SJSA1 (cell line): ENCODE data around the gene DEPDC7. TPM values are rescaled to one million over a fixed set of nuclear protein-coding genes. Genes with fewer than 3 reads are reported as not detected.
"Not testable (repeated sequence)": the region's sequence is repeated elsewhere in the genome, so short reads cannot be mapped to it uniquely, and the experiment has no call there.

Experiments
- DNase-seq, 2 experiments: peaks; one replicate each; pipeline ENCODE4 v3.0.0-alpha.2; 2015 to 2020; ENCODE audit warnings: low spot score in 2 of 2, low read depth in 1 of 2
- H3K27ac ChIP-seq: fragments of 250-450 bp; sonication (Bioruptor Pico); 2 replicates; pipeline ENCODE4 v1.5.1; 2020; ENCODE audit warnings: mild to moderate bottlenecking, moderate library complexity
- H3K27me3 ChIP-seq: fragments of 250-450 bp; sonication (Bioruptor Pico); replicated peaks from 2 replicates; pipeline ENCODE4 v1.5.1; 2020; ENCODE audit warnings: mild to moderate bottlenecking, moderate library complexity
- H3K36me3 ChIP-seq: fragments of 250-450 bp; sonication (Bioruptor Pico); 2 replicates; pipeline ENCODE4 v1.5.1; 2020; ENCODE audit warnings: mild to moderate bottlenecking
- H3K4me1 ChIP-seq: fragments of 250-450 bp; sonication (Bioruptor Pico); replicated peaks from 2 replicates; pipeline ENCODE4 v1.6.1; 2021; ENCODE audit warnings: mild to moderate bottlenecking
- H3K4me3 ChIP-seq: fragments of 250-450 bp; sonication (Bioruptor Pico); 2 replicates; pipeline ENCODE4 v1.5.1; 2020; ENCODE audit warnings: mild to moderate bottlenecking
- H3K9me3 ChIP-seq: fragments of 250-450 bp; sonication (Bioruptor Pico); replicated peaks from 2 replicates; pipeline ENCODE4 v1.5.1; 2020; ENCODE audit warnings: mild to moderate bottlenecking
- total RNA-seq: library from RNA; depleted of rRNA; stranded (reverse); fragments of >200 nt; shearing (Covaris generic); gene quantifications from 2 replicates; pipeline ENCODE4 v1.2.3, GENCODE V29; 2014; rRNA removed

The DEPDC7 gene
- 15.0 and 22.5 TPM in 2 replicates for total RNA-seq

DNA sequence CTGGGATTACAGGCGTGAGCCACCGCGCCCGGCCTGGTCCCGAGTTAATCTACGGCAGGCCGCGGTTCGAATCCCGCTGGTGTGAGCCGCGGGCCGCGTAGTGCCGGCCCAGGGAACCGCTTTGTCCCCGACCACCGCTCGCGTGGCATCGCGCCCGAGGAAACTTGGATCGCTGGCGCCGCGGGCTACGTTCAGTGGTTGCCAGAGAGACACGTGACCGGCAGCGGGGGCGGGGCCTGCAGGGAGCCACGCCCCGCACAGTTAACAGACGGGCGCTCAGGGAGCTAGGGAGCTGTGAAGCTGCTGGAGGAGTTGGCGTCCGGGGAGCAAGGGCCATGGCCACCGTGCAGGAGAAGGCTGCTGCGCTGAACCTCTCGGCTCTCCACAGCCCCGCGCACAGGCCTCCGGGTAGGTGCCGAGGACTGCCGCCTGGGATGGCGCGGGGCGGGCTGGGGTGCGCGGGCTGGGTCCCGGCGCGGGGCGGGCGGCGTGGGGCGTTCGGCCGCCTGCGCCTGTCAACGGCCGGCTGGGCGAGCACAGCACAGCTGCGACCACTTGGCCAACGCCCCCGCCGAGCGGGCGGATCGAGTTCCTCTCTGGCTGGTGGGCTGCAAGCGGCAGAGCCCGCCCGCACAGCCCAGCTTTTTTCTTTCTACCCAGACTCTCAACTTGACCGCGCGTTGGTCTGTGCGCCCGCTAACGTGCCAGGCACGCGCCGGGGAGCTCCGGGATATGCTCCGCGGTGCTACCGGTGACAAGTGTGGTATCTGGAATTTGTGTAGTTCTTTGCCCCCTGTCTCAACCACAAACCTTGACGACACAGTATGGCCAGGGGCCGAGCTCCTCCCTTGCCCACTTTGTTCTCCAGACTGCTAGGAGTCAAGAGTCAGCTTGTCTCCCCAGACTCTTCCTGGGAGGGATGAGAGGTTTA, at the start of gene DEPDC7:
TSS of gene DEPDC7 (plus strand) at position 258 of the 931 bp plus-strand sequence. CDS start at position 336, 78 bp downstream.
- peaks cover 4% of the 10 kb centered on the region; the same call in 1 of the 2 replicates for H3K36me3 ChIP-seq
- H3K4me1 ChIP-seq: peaks cover 24% of the 10 kb centered on the region
- no peaks in the 10 kb centered on the region for H3K9me3 ChIP-seq
- DNase-seq: peak; percentile 88 to 94
- peak within 1 kb of the TSS; percentile 47 for H3K27ac ChIP-seq
- peak within 1 kb of the TSS; percentile 75 for H3K4me3 ChIP-seq
- no peaks in the 10 kb centered on the region for H3K27me3 ChIP-seq

DNA sequence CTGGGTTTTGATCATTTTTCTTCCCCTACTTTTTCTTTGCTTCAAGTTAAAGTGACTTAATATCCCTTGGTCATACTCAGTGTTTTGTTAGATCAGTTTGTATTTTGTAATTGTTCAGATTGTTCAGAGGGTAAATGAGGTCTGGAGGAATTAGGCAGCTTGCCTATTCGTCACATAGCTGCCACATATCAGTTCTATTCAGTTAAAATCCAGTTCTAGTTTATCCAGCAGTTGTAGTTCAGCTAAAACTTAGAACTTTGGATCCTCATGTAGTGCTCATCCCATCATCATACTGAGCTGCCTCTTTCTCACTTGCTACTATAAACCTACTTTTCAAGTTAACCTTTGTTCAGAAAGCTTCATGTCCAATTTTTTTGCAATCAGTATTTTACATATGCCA, 47.1 kb upstream of the DEPDC7 start:
- Histone ChIP-seq H3K9me3 (no peaks in the 10 kb centered on the region), H3K36me3 (peaks cover 23% of the 10 kb centered on the region), H3K4me3 (no peak overlapping the region), H3K27me3 (no peaks in the 10 kb centered on the region), H3K4me1 (no peaks in the 10 kb centered on the region), H3K27ac (no peak overlapping the region)
- no peak for DNase-seq

DNA sequence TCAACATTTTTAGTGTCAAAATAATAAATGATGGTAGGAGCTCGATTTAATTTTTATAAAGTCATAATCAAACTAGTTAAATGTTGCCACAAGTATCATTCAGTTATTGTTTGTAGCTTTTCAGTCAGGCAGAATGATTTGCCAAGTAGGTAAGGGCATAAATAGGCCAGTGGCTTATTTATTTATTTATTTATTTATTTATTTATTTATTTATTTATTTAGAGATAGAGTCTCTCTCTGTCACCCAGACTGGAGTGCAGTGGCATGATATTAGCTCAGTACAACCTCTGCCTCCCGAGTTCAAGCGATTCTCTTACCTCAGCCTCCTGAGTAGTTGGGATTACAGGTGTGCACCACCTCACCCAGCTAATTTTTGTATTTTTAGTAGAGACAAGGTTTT, 43.4 kb upstream of the DEPDC7 start:
- not testable (repeated sequence) for DNase-seq, H3K4me3 ChIP-seq, H3K9me3 ChIP-seq, H3K4me1 ChIP-seq, H3K27ac ChIP-seq, H3K27me3 ChIP-seq
- H3K36me3 ChIP-seq: peaks cover 26% of the 10 kb centered on the region

DNA sequence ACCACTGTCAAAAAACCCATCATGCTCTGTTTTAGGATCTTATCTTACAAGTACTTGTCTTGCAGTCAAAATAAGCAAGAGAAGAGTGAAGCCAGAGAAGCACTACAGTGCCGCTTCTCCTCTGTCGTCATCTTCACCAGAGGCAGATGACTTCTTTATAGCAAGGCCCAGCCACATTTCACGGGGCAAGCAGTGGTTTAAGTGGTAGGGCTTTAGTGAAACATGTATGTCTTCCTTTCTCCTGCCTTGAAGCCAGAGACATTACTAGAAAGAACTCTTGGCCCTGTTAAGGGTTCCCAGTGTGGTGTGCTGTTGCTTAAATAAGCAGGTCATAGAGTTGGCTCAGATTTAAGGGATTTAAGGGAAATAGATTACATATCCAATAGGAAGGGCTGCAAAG, 42.9 kb upstream of the DEPDC7 start:
- no peaks in the 10 kb centered on the region for H3K27me3 ChIP-seq
- DNase-seq: no peak
- peaks cover 26% of the 10 kb centered on the region for H3K36me3 ChIP-seq
- no peak overlapping the region for H3K4me3 ChIP-seq
- H3K27ac ChIP-seq: no peak overlapping the region
- H3K9me3 ChIP-seq: no peaks in the 10 kb centered on the region
- H3K4me1 ChIP-seq: peaks cover 6% of the 10 kb centered on the region

DNA sequence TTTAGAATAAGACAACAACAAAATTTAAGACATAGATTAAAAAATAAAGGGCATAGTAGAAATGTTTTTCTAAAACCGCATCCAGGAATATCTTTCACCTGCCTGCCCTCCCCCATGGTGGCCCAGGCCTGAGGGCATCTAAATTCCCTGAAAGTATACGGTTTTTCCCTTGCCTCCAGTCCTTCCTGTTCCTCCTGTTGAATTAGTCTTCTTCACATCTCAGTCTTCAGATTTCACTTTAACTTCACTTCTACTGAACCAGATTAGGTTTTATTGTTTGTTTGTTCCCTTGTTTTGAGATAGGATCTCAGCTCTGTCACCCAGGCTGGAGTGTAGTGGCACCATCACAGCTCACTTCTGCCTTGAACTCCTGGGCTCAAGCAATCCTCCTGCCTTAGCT, 33.1 kb upstream of the DEPDC7 start:
- no peak overlapping the region for H3K4me3 ChIP-seq
- no peak overlapping the region for H3K27ac ChIP-seq
- H3K4me1 ChIP-seq: peaks cover 28% of the 10 kb centered on the region
- H3K9me3 ChIP-seq: no peaks in the 10 kb centered on the region
- peaks cover 6% of the 10 kb centered on the region for H3K36me3 ChIP-seq
- H3K27me3 ChIP-seq: no peaks in the 10 kb centered on the region
- no peak for DNase-seq

DNA sequence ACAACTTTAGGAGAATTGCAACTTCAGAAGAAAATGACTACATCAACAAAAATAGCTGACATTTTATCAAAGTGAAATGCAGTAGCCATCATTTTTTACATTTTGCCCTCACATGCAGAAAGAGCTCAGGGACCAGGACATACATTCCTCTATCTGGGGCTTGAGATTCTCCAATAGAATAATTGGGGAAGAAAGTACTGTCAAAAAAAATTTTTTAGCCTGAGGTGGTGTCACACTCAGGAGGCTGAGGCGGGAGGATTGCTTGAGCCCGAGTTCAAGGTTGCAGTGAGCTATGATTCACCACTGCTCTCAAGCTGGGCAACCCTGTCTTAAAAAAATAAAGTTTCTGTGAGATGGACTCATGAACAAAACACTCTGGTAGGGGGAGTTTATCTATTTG, 32.2 kb upstream of the DEPDC7 start:
- H3K27me3 ChIP-seq: no peaks in the 10 kb centered on the region
- no peak overlapping the region for H3K27ac ChIP-seq
- no peaks in the 10 kb centered on the region for H3K9me3 ChIP-seq
- peaks cover 5% of the 10 kb centered on the region for H3K36me3 ChIP-seq
- H3K4me3 ChIP-seq: no peak overlapping the region
- peaks cover 22% of the 10 kb centered on the region for H3K4me1 ChIP-seq
- DNase-seq: no peak

DNA sequence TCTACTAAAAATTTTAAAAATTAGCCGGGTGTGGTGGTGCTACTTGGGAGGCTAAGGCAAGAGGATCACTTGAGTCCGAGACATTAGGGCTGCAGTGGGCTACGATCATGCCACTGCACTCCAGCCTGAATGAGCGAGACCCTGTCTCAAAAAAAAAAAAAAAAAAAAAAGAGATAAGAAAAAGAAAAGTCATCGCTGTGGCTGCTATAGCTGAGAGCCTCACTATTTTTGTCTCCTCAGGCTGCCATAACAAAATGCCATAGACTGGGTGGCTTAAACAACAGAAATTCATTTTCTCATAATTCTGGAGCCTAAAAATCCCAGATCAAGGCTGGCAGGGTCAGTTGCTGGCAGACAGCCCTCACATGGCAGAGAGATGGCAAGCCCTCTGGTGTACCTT, 30.1 kb upstream of the DEPDC7 start:
- peaks cover 22% of the 10 kb centered on the region for H3K4me1 ChIP-seq
- no peaks in the 10 kb centered on the region for H3K9me3 ChIP-seq
- no peak for DNase-seq
- no peaks in the 10 kb centered on the region for H3K27me3 ChIP-seq
- no peak overlapping the region for H3K4me3 ChIP-seq
- H3K36me3 ChIP-seq: no peaks in the 10 kb centered on the region
- H3K27ac ChIP-seq: no peak overlapping the region

DNA sequence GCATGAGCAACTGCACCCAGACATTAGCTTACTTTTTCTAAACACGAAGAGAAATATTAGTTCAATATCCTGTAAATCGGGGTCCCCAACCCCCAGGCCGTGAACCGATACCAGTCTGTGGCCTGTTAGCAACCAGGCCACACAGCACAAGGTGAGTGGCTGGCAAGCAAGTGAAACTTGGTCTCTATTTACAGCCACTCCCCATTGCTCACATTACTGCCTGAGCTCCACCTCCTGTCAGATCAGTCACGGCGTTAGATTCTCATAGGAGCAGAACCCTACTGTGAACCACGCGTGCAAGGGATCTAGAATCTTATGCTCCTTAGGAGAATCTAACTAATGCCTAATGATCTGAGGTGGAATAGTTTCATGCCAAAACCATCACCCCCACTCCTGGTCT, 27.8 kb upstream of the DEPDC7 start:
- DNase-seq: no peak
- no peak overlapping the region for H3K27ac ChIP-seq
- H3K9me3 ChIP-seq: no peaks in the 10 kb centered on the region; the same call in 1 of the 2 replicates
- peaks cover 9% of the 10 kb centered on the region; the same call in 1 of the 2 replicates for H3K4me1 ChIP-seq
- H3K4me3 ChIP-seq: no peak overlapping the region
- no peaks in the 10 kb centered on the region for H3K36me3 ChIP-seq
- no peaks in the 10 kb centered on the region for H3K27me3 ChIP-seq

DNA sequence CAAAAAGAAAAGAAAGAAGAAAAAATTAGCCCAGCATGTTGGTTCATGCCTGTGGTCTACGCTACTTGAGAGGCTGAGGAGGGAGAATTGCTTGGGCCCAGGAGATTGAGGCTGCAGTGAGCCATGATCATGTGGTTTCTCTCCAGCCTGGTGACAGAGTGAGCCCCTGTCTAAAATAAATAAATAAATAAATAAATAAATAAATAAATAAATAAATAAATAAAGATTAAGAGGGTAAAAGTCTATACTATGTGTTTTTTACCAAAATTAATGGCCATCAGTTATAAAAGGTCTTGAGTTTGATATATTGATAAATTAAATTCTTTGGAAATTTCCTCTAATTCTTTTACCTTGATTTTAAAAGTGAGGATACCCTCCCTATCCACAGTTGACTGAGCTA, 25.2 kb upstream of the DEPDC7 start:
- no peaks in the 10 kb centered on the region; the same call in 1 of the 2 replicates for H3K9me3 ChIP-seq
- H3K4me1 ChIP-seq: 0 out of 2 replicates have a peak, but pooled peaks cover 3% of the 10 kb centered on the region
- no peak overlapping the region for H3K4me3 ChIP-seq
- no peak for DNase-seq
- no peak overlapping the region for H3K27ac ChIP-seq
- H3K27me3 ChIP-seq: no peaks in the 10 kb centered on the region
- no peaks in the 10 kb centered on the region for H3K36me3 ChIP-seq

DNA sequence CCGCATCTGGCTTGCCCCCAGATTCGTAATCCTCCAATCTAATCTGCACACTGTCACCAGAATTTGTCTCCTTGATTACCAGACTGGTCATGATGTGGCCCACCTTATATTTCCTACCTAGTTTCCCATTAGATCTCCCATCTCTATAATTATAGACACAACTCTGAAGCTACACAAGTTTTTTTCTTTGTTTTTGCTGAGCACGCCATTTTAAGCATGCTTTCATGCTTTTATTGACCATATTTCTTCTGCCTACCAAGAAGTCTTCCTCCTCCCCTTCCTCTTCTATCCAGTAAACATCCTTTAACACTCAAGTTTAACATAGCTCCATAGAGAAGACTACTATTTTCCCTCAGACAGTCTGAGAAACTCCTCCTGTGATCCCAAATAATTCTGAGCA, 24.3 kb upstream of the DEPDC7 start:
- H3K27me3 ChIP-seq: no peaks in the 10 kb centered on the region
- no peak for DNase-seq
- no peaks in the 10 kb centered on the region; the same call in 1 of the 2 replicates for H3K9me3 ChIP-seq
- no peak overlapping the region for H3K4me3 ChIP-seq
- H3K27ac ChIP-seq: no peak overlapping the region
- 0 out of 2 replicates have a peak, but pooled peaks cover 3% of the 10 kb centered on the region for H3K4me1 ChIP-seq
- H3K36me3 ChIP-seq: no peaks in the 10 kb centered on the region

DNA sequence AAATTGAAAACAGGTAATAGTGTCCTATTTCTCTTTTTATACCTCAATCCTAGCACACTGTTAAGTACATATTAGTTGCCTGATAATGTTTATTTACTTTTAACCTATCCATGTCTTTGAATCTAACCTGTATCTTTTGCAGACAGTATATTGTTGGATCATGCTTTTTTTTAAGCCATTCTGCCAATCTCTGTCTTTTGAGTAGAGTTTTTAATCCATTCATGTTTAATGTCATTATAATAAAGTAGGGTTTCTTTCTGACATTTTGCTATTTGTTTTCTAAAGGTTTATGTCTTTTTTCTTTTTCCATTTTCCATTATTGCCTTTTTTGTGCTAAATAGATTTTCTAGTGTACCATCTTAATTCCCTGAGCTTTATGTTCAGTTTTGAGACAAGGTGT, 23.8 kb upstream of the DEPDC7 start:
- Histone ChIP-seq H3K27me3 (no peaks in the 10 kb centered on the region), H3K4me1 (0 out of 2 replicates have a peak, but pooled peaks cover under 1% of the 10 kb centered on the region), H3K36me3 (no peaks in the 10 kb centered on the region), H3K4me3 (no peak overlapping the region), H3K27ac (no peak overlapping the region), H3K9me3 (no peaks in the 10 kb centered on the region; the same call in 1 of the 2 replicates)
- no peak for DNase-seq

DNA sequence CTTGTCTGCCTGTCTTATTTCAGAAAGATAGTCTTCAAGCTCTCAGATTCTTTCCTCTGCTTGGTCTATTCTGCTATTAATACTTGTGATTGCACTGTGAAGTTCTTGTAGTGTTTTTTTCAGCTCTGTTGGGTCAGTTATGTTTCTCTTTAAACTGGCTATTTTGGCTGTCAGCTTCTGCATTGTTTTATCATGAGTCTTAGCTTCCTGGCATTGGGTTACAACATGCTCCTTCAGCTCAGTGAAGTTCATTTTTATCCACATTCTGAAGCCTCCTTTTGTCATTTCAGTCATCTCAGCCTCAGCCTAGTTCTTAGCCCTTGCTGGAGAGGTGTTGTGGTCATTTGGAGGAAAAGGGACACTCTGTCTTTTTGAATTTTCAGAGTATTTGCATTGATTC, 15.5 kb upstream of the DEPDC7 start:
- no peaks in the 10 kb centered on the region for H3K27me3 ChIP-seq
- peak in 1 of 2 experiments; percentile 23 for DNase-seq
- H3K36me3 ChIP-seq: no peaks in the 10 kb centered on the region
- H3K4me1 ChIP-seq: peaks cover 12% of the 10 kb centered on the region
- no peak overlapping the region for H3K27ac ChIP-seq
- no peak overlapping the region for H3K4me3 ChIP-seq
- H3K9me3 ChIP-seq: no peaks in the 10 kb centered on the region

DNA sequence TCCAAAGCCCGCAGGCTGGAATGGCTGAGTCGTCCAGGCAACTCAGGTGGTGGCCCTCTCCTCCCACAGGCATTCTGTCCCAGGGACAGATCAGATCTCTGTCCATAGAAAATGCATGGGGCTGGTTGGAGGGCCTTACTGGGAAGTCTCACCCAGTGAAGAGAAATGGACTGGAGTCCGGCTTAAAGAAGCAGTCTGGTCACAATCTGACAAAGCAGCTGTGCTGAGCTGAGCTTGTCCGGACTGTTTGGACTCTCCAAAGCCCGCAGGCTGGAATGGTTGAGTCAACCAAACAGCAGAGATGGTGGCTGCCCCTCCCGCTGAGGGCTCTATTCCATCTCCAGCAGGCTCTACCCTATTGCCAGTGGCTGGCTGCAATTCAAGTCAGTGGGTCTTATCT, 14.4 kb upstream of the DEPDC7 start:
- Histone ChIP-seq H3K36me3 (no peaks in the 10 kb centered on the region), H3K27me3 (no peaks in the 10 kb centered on the region), H3K4me3 (no peak overlapping the region), H3K4me1 (peaks cover 12% of the 10 kb centered on the region), H3K9me3 (no peaks in the 10 kb centered on the region), H3K27ac (no peak overlapping the region)
- DNase-seq: no peak

DNA sequence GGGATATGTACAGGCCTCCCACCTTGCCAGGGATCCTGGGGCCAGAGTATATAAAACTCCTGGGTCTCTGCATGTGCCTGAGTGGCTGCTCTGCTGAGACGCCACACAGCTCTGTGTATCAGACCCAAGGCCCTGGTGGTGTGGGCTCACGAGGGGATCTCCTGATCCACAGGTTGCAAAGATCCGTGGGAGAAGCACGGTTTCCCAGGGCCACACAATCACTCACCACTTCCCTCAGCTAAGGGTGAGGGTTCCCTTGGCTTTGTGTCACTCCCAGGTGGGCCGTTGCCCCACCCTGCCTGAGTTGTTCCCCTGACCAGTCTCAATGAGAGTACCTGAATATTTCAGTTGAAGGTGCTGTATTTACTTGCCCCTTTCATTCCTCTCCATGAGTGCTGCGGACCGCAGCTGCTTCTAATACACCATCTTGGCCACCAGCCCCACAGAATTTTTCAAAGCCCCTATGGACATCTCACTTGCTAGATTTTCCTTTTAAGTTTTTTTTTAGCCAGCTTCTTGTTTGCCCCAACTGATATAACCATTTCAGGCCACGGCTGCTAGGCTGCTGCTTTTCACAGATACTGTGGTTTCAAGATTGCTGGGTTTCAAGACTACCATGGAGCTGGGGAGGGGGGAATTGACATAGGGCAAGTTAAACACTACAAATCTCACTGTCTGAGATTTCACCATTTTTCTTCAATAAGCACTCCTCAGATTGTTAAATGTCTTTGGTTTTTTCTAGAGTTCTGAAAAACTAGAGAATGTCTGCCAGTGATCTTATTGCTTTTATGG, 13.7 kb upstream of the DEPDC7 start:
- H3K4me3 ChIP-seq: no peak overlapping the region
- H3K27me3 ChIP-seq: no peaks in the 10 kb centered on the region
- no peaks in the 10 kb centered on the region; the same call in 1 of the 2 replicates for H3K9me3 ChIP-seq
- no peak for DNase-seq
- no peak overlapping the region for H3K27ac ChIP-seq
- no peaks in the 10 kb centered on the region for H3K36me3 ChIP-seq
- peaks cover 12% of the 10 kb centered on the region for H3K4me1 ChIP-seq
